Measurements from ENCODE around the gene ZNF638.

DNA sequence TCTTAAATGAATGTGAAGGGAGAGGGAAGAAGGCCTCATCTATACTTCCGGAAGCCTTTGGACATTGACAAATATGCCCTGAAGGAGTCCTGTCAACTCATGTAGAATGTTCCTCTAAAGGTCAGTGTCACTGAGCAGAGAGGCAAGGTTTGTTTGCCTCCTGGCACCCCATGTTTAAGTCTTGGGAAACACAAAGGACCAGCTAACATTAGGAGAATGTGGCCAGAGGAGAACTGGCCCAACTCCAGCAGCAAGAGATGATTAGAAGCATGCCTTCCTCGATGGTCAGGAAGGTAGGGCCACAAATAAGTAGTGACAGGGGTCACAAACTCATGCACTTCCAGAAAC is 127.5 kb downstream of the ZNF638 start:
- TF ChIP-seq CTCF (conservative IDR thresholded peaks at IDR 0.05) (no peak), ZFX (IDR thresholded peaks at IDR 0.05) (no peak)

Data from C4-2B (cell line).